K562 (cell line): ENCODE data around the gene NETO1. TPM values are rescaled to one million over a fixed set of nuclear protein-coding genes. Genes with fewer than 3 reads are reported as not detected.

ENCODE experiments used
- FOSL1 ChIP-seq: fragments of 200-800 bp; sonication (Bioruptor generic); conservative IDR thresholded peaks from 2 replicates; pipeline ENCODE4 v1.6.1; 2016; ENCODE audit warnings: missing genetic modification characterization, missing compliant biosample characterization
- polyA plus RNA-seq, 8 experiments: library from polyadenylated mRNA; depleted of rRNA in 4 of 8; stranded (reverse) in 5 of 8; unstranded in 3 of 8; fragments of >200 nt; fragmentation: Nextera tagmentation in 2 of 8; fragmentation: Illumina TruSeq in 1 of 8; extraction: Ambion mirVana in 2 of 8; extraction: Trizol in 1 of 8; gene quantifications; 2 replicates each; pipeline versions ENCODE4 v1.2.1 to v1.2.3, GENCODE V29; 2011 to 2014; ENCODE audit warnings: inconsistent platforms in 1 of 8, missing spikeins in 1 of 8
- total RNA-seq, 7 experiments: library from RNA; depleted of rRNA in 6 of 7; stranded (reverse); fragments of >200 nt in 6 of 7; fragmentation: Illumina TruSeq in 2 of 7; extraction: Trizol in 2 of 7; gene quantifications; 2 replicates each; pipeline versions ENCODE4 v1.2.1 to v1.2.3, GENCODE V29; 2011 to 2021; ENCODE audit warnings: low replicate concordance in 1 of 7
- TF ChIP-seq, protein P1 (sequence below): sonication (generic); formaldehyde crosslinking; IDR thresholded peaks from 2 replicates; pipeline ENCODE4 v1.8.1; 2023; ENCODE audit warnings: missing genetic modification reagents, mild to moderate bottlenecking, borderline replicate concordance
- TF ChIP-seq, protein P2 (sequence below), 2 experiments: fragments of 450-650 bp in 1 of 2; IDR thresholded peaks; 2 replicates each; pipeline ENCODE4 v1.6.1; 2011 to 2017; ENCODE audit warnings: low read depth in 2 of 2, antibody characterized with exemption in 1 of 2, borderline replicate concordance in 1 of 2, low read length in 1 of 2, mild to moderate bottlenecking in 1 of 2, mixed read lengths in 1 of 2; ENCODE audit not compliant: control insufficient read depth in 1 of 2

Gene NETO1
- total and polyA plus RNA-seq, 9 of the 15 experiments (the other 6 are each of a cell fraction or from before 2014, with no cell fraction given), result not detected

DNA sequence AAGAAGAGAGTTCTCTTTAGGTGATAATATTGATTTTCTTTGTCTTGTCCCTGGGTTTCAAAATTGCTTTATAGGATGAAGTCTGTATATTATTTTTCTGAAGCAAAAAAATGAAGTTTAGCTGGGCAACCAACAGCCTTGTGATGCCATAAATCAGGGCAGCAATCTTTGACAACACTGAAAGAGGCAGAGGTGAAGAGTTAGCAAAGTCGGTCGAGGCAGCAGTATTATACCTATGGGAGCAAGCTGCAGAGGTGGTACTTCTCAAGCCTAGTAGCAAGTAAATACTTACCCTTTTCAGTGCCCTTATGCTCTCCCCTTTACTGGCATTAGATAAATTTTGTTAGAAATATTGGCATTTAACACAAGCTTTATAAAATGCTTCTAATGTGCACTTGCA lies 92.9 kb downstream of the NETO1 start (continued):
- TF ChIP-seq, protein P1, sequence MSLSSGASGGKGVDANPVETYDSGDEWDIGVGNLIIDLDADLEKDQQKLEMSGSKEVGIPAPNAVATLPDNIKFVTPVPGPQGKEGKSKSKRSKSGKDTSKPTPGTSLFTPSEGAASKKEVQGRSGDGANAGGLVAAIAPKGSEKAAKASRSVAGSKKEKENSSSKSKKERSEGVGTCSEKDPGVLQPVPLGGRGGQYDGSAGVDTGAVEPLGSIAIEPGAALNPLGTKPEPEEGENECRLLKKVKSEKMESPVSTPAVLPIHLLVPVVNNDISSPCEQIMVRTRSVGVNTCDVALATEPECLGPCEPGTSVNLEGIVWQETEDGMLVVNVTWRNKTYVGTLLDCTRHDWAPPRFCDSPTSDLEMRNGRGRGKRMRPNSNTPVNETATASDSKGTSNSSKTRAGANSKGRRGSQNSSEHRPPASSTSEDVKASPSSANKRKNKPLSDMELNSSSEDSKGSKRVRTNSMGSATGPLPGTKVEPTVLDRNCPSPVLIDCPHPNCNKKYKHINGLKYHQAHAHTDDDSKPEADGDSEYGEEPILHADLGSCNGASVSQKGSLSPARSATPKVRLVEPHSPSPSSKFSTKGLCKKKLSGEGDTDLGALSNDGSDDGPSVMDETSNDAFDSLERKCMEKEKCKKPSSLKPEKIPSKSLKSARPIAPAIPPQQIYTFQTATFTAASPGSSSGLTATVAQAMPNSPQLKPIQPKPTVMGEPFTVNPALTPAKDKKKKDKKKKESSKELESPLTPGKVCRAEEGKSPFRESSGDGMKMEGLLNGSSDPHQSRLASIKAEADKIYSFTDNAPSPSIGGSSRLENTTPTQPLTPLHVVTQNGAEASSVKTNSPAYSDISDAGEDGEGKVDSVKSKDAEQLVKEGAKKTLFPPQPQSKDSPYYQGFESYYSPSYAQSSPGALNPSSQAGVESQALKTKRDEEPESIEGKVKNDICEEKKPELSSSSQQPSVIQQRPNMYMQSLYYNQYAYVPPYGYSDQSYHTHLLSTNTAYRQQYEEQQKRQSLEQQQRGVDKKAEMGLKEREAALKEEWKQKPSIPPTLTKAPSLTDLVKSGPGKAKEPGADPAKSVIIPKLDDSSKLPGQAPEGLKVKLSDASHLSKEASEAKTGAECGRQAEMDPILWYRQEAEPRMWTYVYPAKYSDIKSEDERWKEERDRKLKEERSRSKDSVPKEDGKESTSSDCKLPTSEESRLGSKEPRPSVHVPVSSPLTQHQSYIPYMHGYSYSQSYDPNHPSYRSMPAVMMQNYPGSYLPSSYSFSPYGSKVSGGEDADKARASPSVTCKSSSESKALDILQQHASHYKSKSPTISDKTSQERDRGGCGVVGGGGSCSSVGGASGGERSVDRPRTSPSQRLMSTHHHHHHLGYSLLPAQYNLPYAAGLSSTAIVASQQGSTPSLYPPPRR, result no peak
- TF ChIP-seq, protein P2, sequence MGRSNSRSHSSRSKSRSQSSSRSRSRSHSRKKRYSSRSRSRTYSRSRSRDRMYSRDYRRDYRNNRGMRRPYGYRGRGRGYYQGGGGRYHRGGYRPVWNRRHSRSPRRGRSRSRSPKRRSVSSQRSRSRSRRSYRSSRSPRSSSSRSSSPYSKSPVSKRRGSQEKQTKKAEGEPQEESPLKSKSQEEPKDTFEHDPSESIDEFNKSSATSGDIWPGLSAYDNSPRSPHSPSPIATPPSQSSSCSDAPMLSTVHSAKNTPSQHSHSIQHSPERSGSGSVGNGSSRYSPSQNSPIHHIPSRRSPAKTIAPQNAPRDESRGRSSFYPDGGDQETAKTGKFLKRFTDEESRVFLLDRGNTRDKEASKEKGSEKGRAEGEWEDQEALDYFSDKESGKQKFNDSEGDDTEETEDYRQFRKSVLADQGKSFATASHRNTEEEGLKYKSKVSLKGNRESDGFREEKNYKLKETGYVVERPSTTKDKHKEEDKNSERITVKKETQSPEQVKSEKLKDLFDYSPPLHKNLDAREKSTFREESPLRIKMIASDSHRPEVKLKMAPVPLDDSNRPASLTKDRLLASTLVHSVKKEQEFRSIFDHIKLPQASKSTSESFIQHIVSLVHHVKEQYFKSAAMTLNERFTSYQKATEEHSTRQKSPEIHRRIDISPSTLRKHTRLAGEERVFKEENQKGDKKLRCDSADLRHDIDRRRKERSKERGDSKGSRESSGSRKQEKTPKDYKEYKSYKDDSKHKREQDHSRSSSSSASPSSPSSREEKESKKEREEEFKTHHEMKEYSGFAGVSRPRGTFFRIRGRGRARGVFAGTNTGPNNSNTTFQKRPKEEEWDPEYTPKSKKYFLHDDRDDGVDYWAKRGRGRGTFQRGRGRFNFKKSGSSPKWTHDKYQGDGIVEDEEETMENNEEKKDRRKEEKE (IDR thresholded peaks at IDR 0.05; ENCODE audit: borderline replicate concordance in 1 of 2, control insufficient read depth in 1 of 2, low read depth in 2 of 2, low read length in 1 of 2), result no peak
- TF ChIP-seq FOSL1 (tag), result no peak
- TF ChIP-seq, all 486 proteins: peak for 0
